Stomach (tissue), 9 donors: ENCODE results near the gene IQGAP2. TPM values are rescaled to one million over a fixed set of nuclear protein-coding genes. Genes with fewer than 3 reads are reported as not detected.

ENCODE experiments used
- DNase-seq, 2 donors: peaks; one replicate each; pipeline versions ENCODE4 v3.0.0 to v3.0.0-alpha.2; 2013 to 2019
- H3K27ac ChIP-seq, 5 donors: fragments of 200-600 bp in 4 of 5; sonication (generic) in 4 of 5; one replicate each; pipeline ENCODE4 v1.5.1; 2013 to 2019; ENCODE audit warnings: mild to moderate bottlenecking in 1 of 5, moderate library complexity in 1 of 5
- H3K27me3 ChIP-seq, 3 donors: fragments of 200-600 bp; sonication (generic); one replicate each; pipeline ENCODE4 v1.5.1; 2017 to 2019; ENCODE audit warnings: mixed run types in 1 of 3
- H3K36me3 ChIP-seq, 4 donors: fragments of 200-600 bp; sonication (generic); 1 replicate in 3 of 4; 2 replicates in 1 of 4; pipeline ENCODE4 v1.5.1; 2016 to 2019
- H3K4me1 ChIP-seq, 4 donors: fragments of 200-600 bp; sonication (generic); one replicate each; pipeline ENCODE4 v1.5.1; 2016 to 2019
- H3K4me3 ChIP-seq, 4 donors: fragments of 200-600 bp; sonication (generic) in 3 of 4; one replicate each; pipeline ENCODE4 v1.5.1; 2016 to 2019; ENCODE audit warnings: mild to moderate bottlenecking in 1 of 4
- H3K9me3 ChIP-seq, 4 donors: fragments of 200-600 bp; sonication (generic); one replicate each; pipeline ENCODE4 v1.5.1; 2016 to 2019
- EP300 ChIP-seq: sonication (generic); formaldehyde crosslinking; IDR thresholded peaks from one replicate; pipeline ENCODE4 v1.6.1; 2017; ENCODE audit warnings: antibody characterized with exemption
- POLR2A ChIP-seq, 4 donors: fragments of 450-650 bp; IDR thresholded peaks; one replicate each; pipeline ENCODE4 v1.6.1; 2016; ENCODE audit warnings: antibody characterized with exemption in 4 of 4, control low read depth in 2 of 4, mild to moderate bottlenecking in 1 of 4, moderate library complexity in 1 of 4
- POLR2AphosphoS5 ChIP-seq, 3 donors: sonication (generic); formaldehyde crosslinking; IDR thresholded peaks; one replicate each; pipeline ENCODE4 v1.6.1; 2016; ENCODE audit warnings: antibody characterized with exemption in 3 of 3
- WGBS, 5 donors: extraction: QIAGEN DNeasy Blood & Tissue Kit in 3 of 5; methylation state at CpG; one replicate each; pipeline versions ENCODE4 v1.1.5 to v1.1.7; 2013 to 2018; 5-methylcytosine and 5-hydroxymethylcytosine counted together
- intact Hi-C: fragments of 100-400 bp; cut with DNase I; formaldehyde crosslinking; loops from one replicate; pipeline ENCODE4 v1.15.1; 2023; ENCODE audit warnings: low total_unique reads
- polyA plus RNA-seq, 3 donors: library from polyadenylated mRNA; stranded (reverse); fragments of 200-250 nt; gene quantifications; one replicate each; pipeline ENCODE4 v1.2.3, GENCODE V29; 2013
- total RNA-seq, 5 donors: library from RNA; depleted of rRNA; stranded (reverse); fragments of >200 nt; gene quantifications; one replicate each; pipeline versions ENCODE4 v1.1.0 to v1.2.3, GENCODE V29; 2014 to 2016
- TF ChIP-seq, protein P1 (sequence below), 7 experiments: fragments of 450-650 bp in 4 of 7; fragments of 200-600 bp in 3 of 7; sonication (generic) in 3 of 7; IDR thresholded peaks; one replicate each; pipeline ENCODE4 v1.5.1; 2016 to 2019; ENCODE audit warnings: antibody characterized with exemption in 7 of 7, control low read depth in 2 of 7, mild to moderate bottlenecking in 1 of 7
- donor health status: healthy with polysubstance abuse.
- donor health status: Bipolar disorder and iron deficiency.
- donor health status: healthy.

Gene IQGAP2
- total and polyA plus RNA-seq, 8 donors = 11.5 to 122 (median 42.1) TPM

GRCh38 chr5:76526950-76527583 is 124.0 kb downstream of the IQGAP2 start:
- Histone ChIP-seq H3K4me1 (peaks cover 0 to 51% (median 18%) of the 10 kb centered on the region in 4 donors), H3K4me3 (no peak overlapping the region), H3K36me3 (no peaks in the 10 kb centered on the region), H3K27me3 (no peaks in the 10 kb centered on the region), H3K9me3 (no peaks in the 10 kb centered on the region), H3K27ac (no peak overlapping the region)
- no peak for TF ChIP-seq POLR2AphosphoS5 (IDR thresholded peaks at IDR 0.05)
- TF ChIP-seq, protein P1, sequence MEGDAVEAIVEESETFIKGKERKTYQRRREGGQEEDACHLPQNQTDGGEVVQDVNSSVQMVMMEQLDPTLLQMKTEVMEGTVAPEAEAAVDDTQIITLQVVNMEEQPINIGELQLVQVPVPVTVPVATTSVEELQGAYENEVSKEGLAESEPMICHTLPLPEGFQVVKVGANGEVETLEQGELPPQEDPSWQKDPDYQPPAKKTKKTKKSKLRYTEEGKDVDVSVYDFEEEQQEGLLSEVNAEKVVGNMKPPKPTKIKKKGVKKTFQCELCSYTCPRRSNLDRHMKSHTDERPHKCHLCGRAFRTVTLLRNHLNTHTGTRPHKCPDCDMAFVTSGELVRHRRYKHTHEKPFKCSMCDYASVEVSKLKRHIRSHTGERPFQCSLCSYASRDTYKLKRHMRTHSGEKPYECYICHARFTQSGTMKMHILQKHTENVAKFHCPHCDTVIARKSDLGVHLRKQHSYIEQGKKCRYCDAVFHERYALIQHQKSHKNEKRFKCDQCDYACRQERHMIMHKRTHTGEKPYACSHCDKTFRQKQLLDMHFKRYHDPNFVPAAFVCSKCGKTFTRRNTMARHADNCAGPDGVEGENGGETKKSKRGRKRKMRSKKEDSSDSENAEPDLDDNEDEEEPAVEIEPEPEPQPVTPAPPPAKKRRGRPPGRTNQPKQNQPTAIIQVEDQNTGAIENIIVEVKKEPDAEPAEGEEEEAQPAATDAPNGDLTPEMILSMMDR (IDR thresholded peaks at IDR 0.05) = no peak
- no peak for TF ChIP-seq EP300
- no peak for TF ChIP-seq POLR2A (IDR thresholded peaks at IDR 0.05)
- intact Hi-C loops = no loop called here
- no peak for DNase-seq
- 28 to 49% (median 35%) methylated on average over 2 of the region's 2 CpGs for WGBS, 5 donors

- Histone ChIP-seq H3K9me3 (no peaks in the 10 kb centered on the region), H3K4me3 (no peak overlapping the region), H3K4me1 (peaks cover 0 to 45% (median 15%) of the 10 kb centered on the region in 4 donors), H3K27me3 (no peaks in the 10 kb centered on the region), H3K27ac (no peak overlapping the region), H3K36me3 (no peaks in the 10 kb centered on the region)
- DNase-seq = no peak
- intact Hi-C loops = no loop called here
- 70 to 93% (median 84%) methylated on average over 2 of the region's 2 CpGs for WGBS, 5 donors
- TF ChIP-seq EP300 = no peak
Measured at GRCh38 chr5:76527685-76528161, 124.6 kb downstream of the IQGAP2 start.

DNA sequence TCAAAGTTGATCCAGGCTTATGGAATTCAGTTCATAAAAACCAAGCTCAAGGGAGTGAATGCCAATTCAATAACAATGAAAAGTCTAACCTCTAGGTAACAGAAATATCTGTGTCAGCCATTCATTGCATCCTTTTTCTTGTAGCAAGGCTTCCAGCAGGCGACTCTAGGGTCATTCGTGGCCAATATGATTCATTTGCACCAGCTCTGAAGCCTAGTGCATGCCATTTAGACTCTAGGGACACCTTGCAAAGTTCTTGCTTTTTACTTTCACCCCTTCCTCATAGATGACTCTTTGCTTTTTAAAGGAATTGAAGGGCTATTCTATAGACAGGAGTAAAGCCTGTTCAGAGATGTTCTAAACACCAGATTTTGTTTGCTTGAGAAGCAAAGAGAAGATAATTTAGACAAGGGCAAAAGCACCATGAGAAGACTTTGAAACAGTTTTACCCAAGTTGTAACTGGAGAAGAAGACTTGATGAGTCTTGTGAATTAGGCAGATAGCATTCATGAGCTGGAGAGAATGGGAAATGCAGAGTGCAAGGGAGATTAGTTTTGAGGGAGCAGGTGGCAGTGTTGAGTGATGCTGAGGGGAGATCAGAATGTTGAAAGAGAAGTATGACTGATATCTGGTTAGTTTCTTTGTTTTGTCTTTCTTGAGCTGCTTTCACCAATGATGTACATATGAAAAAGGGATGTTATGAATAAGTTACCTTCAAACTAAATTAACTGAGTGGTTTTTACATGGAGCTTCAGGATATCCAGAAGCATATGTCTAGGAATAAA is 125.7 kb downstream of the IQGAP2 start:
- Histone ChIP-seq H3K27ac (no peak overlapping the region), H3K4me1 (peaks cover 0 to 35% (median 11%) of the 10 kb centered on the region in 4 donors), H3K4me3 (no peak overlapping the region), H3K9me3 (no peaks in the 10 kb centered on the region), H3K27me3 (no peaks in the 10 kb centered on the region), H3K36me3 (no peaks in the 10 kb centered on the region)
- intact Hi-C loops = no loop called here
- TF ChIP-seq POLR2AphosphoS5 (IDR thresholded peaks at IDR 0.05) (no peak), POLR2A (IDR thresholded peaks at IDR 0.05) (no peak), EP300 (no peak)
- TF ChIP-seq, protein P1 (IDR thresholded peaks at IDR 0.05) = no peak
- 86 to 100% (median 94%) methylated on average over 2 of the region's 2 CpGs for WGBS, 5 donors
- no peak for DNase-seq

DNA sequence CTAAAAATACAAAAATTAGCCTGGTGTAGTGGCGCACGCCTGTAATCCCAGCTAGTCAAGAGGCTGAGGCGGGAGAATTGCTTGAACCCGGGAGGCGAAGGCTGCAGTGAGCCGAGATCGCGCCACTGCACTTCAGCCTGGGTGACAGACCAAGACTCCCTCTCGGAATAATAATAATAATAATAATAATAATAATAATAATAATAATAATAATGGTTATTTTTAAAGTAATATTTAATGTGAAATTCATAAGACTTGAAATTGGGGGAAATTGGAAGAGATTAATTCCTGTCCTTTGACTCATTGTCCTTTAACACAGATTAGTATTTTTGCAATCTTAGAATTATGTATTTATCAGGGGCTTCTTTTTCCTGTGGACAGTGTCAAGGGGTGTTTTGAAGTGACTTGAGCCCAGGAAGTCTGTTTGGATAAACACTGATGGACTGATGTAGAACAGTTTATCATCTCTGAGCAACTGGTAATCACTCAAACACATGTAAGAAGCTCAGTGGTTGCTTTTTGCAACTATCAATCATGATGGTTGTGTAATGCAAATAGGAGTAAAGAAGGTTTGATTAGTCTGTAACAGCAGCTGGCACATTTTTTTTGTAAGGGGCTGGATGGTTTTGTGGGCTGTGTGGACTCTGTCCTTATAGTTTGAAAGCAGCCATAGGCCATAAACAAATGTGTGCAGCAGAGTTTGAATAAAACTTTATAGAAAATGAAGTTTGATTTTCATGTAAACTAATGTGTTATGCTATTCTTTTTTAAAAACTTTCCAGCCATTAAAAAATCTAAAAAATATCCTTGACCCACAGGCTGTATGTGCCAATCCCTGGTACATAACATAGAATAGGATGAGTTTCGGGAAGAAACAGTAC is 126.6 kb downstream of the IQGAP2 start:
- 91 to 98% (median 95%) methylated on average over 10 of the region's 10 CpGs for WGBS, 5 donors
- Histone ChIP-seq H3K9me3 (no peaks in the 10 kb centered on the region), H3K4me1 (peaks cover 0 to 39% (median 9%) of the 10 kb centered on the region in 4 donors), H3K27ac (no peak overlapping the region), H3K27me3 (no peaks in the 10 kb centered on the region), H3K4me3 (no peak overlapping the region), H3K36me3 (no peaks in the 10 kb centered on the region)
- TF ChIP-seq, protein P1 (IDR thresholded peaks at IDR 0.05) = no peak
- no peak for TF ChIP-seq POLR2AphosphoS5 (IDR thresholded peaks at IDR 0.05)
- TF ChIP-seq EP300 = no peak
- no peak for TF ChIP-seq POLR2A (IDR thresholded peaks at IDR 0.05)
- no peak for DNase-seq
- intact Hi-C loops = no loop called here
